GM19043 (cell line): Measurements from ENCODE around the gene PLXNA4.
A peak's percentile ranks its signal among the peaks of the same experiment; 100 is the strongest.

Experiments
- ATAC-seq: cut with Tn5 transposase; IDR thresholded peaks from one replicate; pipeline ENCODE4 v1.9.1; 2021; ENCODE audit warnings: low read depth; ENCODE audit not compliant: unreplicated experiment

The PLXNA4 gene

DNA sequence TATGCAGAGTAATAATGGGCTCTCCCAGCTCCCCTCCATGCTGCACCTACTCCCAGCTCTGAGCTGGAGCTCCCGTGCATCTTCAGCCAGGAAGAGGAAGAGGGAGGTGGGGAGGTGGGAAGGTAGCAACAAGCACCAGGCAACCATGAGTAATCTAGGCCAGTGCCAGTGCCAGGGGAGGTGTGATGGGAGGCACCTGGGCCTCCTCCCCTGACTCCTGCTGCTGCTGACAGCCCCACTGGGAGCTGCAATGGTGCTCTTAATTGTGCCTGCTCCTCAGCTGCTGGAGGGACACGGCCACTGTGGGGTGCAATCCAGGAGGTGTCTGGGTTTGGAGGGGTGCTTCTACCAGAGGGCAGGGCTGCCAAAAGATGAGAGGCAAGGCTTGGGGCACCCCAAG, 243.0 kb downstream of the PLXNA4 start:
- ATAC-seq, result no peak

- ATAC-seq, result no peak
Observed at GRCh38 chr7:132328760-132329159, 247.5 kb downstream of the PLXNA4 start.

DNA sequence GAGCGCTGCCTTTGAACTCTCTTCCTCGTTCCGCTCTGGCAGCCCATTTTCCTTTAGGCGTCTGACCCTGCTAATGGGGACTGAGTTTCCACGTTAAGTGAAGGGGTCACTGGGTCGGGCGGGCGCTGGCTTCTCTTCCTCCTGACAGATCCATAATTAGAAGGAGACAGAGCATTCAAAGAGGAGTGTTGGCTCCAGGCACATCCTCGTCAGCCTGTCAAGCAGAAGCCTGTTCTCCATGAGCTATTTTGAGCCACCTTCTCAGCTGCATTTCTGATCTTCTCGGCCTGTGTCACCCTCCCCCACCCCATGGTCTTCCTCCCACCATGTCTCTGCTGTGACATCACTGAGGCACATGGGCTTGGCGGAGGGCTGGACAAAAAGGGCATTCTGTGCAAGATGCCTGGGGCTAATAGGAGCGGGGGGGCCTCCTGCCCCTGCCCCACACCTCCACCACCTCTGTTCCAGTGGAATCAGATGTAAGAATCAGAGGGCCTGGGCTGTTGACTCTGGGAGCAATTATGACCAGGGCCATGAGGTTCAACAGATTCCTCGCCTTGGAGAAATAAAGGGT, 248.1 kb downstream of the PLXNA4 start:
- ATAC-seq, result no peak

- no peak for ATAC-seq
Observed at GRCh38 chr7:132326878-132327589, 249.2 kb downstream of the PLXNA4 start.

DNA sequence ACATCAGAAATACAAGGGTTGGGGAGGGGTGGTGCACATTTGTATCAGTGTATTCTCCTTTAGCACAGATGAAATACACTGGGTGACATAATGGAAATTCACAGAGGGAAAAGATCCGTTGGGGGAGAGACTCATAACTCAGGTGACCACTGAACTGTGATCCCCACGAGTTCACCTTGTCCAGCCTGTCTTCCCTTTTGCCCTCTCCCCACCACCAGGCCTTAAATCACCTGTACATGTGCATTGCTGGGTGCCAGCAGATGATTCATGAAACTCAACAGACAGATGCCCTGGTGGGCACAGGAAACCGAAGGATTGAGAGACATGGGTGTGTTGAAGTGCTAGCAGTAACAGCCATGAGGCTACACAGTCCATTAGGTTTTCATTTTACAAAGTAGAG, 253.3 kb downstream of the PLXNA4 start:
- no peak for ATAC-seq

DNA sequence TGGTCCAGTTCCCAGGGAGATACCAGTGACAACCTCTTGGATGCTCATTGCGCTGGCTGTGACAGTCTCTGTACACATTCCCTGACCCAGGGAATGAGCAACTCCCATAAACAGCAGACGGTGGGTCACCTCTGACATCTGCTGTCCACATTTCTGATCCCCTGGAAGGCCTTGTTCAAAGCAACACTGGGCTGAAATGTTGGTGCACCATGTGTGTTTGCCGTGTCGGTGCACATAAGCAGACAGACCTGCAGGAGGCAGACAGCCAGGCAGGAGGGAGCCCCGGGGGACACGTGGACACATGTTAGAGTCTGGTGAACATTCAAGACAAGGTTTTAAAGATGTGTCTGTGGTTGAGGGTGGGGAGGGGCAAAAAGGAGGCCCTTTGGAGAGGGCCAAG, 254.9 kb downstream of the PLXNA4 start:
- ATAC-seq, result no peak

GRCh38 chr7:132319481-132319880, 256.8 kb downstream of the PLXNA4 start:
- ATAC-seq, result no peak

DNA sequence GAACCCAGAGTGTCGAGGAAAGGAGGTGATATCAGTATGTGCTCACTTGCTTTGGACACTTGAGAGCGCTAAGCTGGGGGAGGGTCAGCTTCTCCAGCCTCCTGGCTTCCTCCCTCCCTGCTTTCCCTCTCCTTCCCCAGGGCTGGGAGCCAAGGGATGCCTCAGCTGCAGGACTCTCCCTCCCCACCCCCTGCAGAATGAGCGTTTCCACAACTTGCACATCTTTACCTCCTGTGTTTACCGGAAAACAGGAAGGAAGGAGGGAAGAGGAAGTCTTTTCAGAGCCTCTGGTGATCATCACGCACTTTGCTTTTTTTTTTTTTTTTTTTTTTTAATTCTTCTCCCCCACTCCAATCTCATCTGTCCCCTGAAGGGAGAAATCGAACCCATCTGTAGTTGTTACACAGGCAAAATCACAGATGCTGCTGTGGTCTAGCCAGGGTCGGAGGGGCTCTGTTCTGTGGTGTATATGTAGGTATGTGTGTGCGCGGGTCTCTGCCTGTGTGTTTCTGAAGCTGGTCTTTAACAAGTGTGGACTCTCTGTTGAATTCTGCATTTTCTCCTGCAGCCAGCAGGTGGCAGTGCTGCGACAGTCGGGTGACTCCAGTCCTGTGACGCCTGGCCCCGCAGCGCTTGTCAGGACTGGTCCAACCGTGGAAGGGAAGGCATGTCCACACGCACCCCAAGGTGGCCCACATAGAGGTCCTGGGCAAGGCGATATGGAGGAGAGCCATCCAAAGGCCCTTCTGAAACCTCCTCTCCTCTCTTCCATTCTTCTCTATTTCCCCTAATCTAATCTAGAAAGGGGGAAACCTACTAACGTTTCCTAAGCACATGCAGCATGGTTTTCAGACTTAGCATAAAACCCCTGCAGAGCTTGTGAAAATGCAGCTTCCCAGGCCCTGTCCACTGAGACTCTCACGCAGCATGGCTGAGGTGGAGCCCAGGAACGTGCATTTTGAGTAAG, 257.6 kb downstream of the PLXNA4 start:
- peak; percentile 96 for ATAC-seq

- no peak for ATAC-seq
Observed at GRCh38 chr7:132317701-132318351, 258.4 kb downstream of the PLXNA4 start.

DNA sequence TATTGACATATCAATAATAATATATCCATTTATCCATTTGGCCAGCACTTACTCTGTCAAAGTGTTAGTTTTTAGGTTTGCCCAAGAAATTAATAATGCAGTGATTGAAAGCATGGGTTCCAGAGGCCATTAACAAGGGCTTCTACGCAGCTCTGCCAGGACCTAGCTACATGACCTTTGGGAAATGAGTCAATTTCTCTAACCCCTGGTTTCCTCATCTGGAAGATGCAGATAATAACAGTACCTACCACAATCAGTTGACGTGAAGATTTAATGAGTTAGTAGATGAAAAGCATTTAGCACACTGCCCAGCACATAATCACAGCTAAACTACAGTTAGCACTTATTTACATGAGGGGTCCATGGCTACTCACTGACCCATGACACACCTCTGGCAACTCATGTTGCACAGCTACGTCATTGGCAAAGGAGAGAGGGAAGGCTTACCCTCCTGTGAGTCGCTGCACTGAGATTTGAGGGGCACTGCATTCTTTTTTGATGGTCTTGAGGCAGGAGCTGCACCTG, 263.7 kb downstream of the PLXNA4 start:
- ATAC-seq, result no peak

DNA sequence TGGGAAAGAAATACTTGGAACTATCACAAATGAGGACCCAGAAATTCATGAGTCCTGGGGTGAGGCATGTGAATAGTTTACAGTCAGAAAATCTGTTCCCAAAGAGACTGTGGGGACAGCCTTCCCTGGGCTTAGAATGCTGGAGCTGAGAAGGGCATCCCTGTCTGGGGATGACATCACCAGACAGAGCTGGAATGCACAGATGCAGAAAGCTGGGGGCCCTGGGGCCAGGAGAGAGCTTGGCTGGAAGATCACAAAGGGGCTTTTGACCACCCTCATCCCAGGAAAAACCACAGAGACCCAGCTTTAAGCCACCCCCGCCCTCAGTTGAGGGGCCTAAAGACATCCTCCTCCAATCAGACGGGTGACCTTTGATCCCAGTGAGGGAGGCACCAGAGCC, 264.5 kb downstream of the PLXNA4 start:
- ATAC-seq, result no peak

GRCh38 chr7:132309102-132309805, 267.0 kb downstream of the PLXNA4 start:
- ATAC-seq, result no peak

GRCh38 chr7:132307465-132307864, 268.8 kb downstream of the PLXNA4 start:
- ATAC-seq, result no peak

- ATAC-seq, result no peak
Observed at GRCh38 chr7:132300599-132301277, 275.5 kb downstream of the PLXNA4 start.

- ATAC-seq, result no peak
Observed at GRCh38 chr7:132298790-132299189, 277.5 kb downstream of the PLXNA4 start.

GRCh38 chr7:132296820-132297219, 279.4 kb downstream of the PLXNA4 start:
- no peak for ATAC-seq

DNA sequence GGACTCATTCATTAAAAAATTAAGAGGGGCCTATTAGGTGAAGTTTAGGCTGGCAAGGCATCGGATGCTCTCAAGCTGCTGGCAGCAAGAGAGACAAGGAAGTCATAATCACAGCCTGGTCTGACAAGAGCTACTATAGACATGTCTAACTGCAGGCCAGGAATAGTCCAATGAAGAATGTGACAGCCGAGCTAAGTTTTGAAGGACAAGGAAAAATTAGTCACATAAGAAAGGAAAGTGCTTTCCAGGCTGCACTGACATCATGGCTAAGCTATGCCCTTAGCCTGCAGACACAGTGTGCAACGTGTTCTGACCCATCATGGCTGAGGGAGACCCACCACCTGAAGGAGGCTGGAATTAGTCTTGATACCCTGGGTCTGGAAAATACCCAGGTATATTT, 281.1 kb downstream of the PLXNA4 start:
- ATAC-seq, result no peak

DNA sequence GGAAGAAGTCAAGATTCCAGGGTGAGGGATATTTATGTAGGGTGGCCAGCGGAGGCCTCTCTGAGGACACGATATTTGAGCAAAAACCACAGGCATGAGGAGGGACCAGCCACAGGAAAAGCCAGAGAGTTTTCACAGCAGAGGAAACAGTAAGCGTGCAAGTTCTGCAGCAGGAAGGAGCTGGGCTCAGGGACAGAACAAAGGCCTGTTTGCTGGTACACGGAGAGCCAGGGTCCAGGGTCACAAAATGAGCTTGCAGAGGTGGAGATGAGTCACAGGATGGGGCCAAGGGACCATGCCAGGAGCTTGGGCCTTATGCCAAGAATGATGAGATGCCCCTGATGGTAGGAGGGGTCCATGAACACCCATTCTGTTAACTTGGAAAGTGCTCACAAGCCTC, 283.5 kb downstream of the PLXNA4 start:
- no peak for ATAC-seq

GRCh38 chr7:132291481-132291880, 284.8 kb downstream of the PLXNA4 start:
- ATAC-seq, result no peak
